SK-MEL-5 (cell line): Measurements from ENCODE around the gene CREB3. TPM values are rescaled to one million over a fixed set of nuclear protein-coding genes. Genes with fewer than 3 reads are reported as not detected.

ENCODE experiments used
- DNase-seq: peaks from one replicate; pipeline ENCODE4 v3.0.0-alpha.2; 2016; ENCODE audit warnings: low read depth, low spot score
- in situ Hi-C: cut with HindIII; loops from 2 replicates; pipeline ENCODE4 v1.10.0; 2016; ENCODE audit warnings: low sequenced_read_pairs, high pct_unique_total_duplicates, low pct_unique_long_range_greater_than_20kb
- polyA plus RNA-seq, 2 experiments: library from polyadenylated mRNA; depleted of rRNA; stranded (reverse); fragments of >200 nt; gene quantifications; 2 replicates each; pipeline ENCODE4 v1.2.3, GENCODE V29; 2015
- total RNA-seq: library from RNA; depleted of rRNA; stranded (reverse); fragments of >200 nt; shearing (Covaris generic); gene quantifications from 2 replicates; pipeline ENCODE4 v1.2.3, GENCODE V29; 2014; rRNA removed

The CREB3 gene
- 21.8 and 27.2 TPM in 2 replicates for total RNA-seq
- 19.7 and 28.1 TPM in 2 replicates for polyA plus RNA-seq (2015; cell fraction: cytosol; rRNA removed)
- polyA plus RNA-seq (2015; cell fraction: nucleus; rRNA removed) = 4.6 and 9.3 TPM in 2 replicates

- in situ Hi-C loops = no loop called here
- peak; percentile 96 for DNase-seq
Measured at GRCh38 chr9:35732185-35732799, at the start of gene CREB3, which contains the start of gene TLN1. CREB3 (plus strand) TSS chr9:35732666; CDS start chr9:35732773, 107 bp downstream. TLN1 (minus strand) TSS chr9:35732195; CDS start chr9:35725694, 6,501 bp downstream.

GRCh38 chr9:35683323-35683722 lies 49.1 kb upstream of the CREB3 start:
- DNase-seq = no peak
- in situ Hi-C loops = no loop called here

- DNase-seq = no peak
- in situ Hi-C loops = no loop called here
Measured at GRCh38 chr9:35684921-35685320, 47.5 kb upstream of the CREB3 start.

GRCh38 chr9:35685506-35685905 lies 47.0 kb upstream of the CREB3 start:
- in situ Hi-C loops = no loop called here
- no peak for DNase-seq

- in situ Hi-C loops = no loop called here
Measured at GRCh38 chr9:35686222-35687203, 46.0 kb upstream of the CREB3 start.

GRCh38 chr9:35687306-35687705 lies 45.2 kb upstream of the CREB3 start:
- DNase-seq = no peak
- in situ Hi-C loops = no loop called here

More at GRCh38 chr9:35686222-35687203, 46.0 kb upstream of the CREB3 start:
- DNase-seq = no peak

- DNase-seq = no peak
- in situ Hi-C loops = no loop called here
Measured at GRCh38 chr9:35687972-35688557, 44.4 kb upstream of the CREB3 start.

GRCh38 chr9:35688558-35689541 lies 43.6 kb upstream of the CREB3 start:
- in situ Hi-C loops = no loop called here
- no peak for DNase-seq

GRCh38 chr9:35689542-35690293 lies 42.7 kb upstream of the CREB3 start, which contains the start of gene TPM2:
TPM2 (minus strand) TSS chr9:35689925; CDS start chr9:35689817, 108 bp downstream.
- in situ Hi-C loops = no loop called here
- no peak for DNase-seq

- in situ Hi-C loops = no loop called here
- DNase-seq = no peak
Measured at GRCh38 chr9:35690294-35690613, 42.2 kb upstream of the CREB3 start.

- in situ Hi-C loops = no loop called here
- peak; percentile 53 for DNase-seq
Measured at GRCh38 chr9:35690614-35691333, 41.7 kb upstream of the CREB3 start.

GRCh38 chr9:35691334-35691650 lies 41.2 kb upstream of the CREB3 start:
- no peak for DNase-seq
- in situ Hi-C loops = no loop called here

GRCh38 chr9:35691757-35692301 lies 40.6 kb upstream of the CREB3 start:
- DNase-seq = no peak
- in situ Hi-C loops = no loop called here

GRCh38 chr9:35695943-35696401 lies 36.5 kb upstream of the CREB3 start:
- no peak for DNase-seq
- in situ Hi-C loops = no loop called here

- DNase-seq = peak; percentile 62
- in situ Hi-C loops = no loop called here
Measured at GRCh38 chr9:35696520-35697215, 35.8 kb upstream of the CREB3 start.
